Muscle layer of duodenum (tissue), 2 donors: Measurements from ENCODE around the gene CTNNA2.

Source experiments
- H3K27ac ChIP-seq: one replicate; pipeline ENCODE4 v1.7.0; 2013; ENCODE audit warnings: mild to moderate bottlenecking, low read length
- H3K27me3 ChIP-seq: one replicate; pipeline ENCODE4 v1.7.0; 2013; ENCODE audit warnings: low read depth, mild to moderate bottlenecking, control low read depth, low read length
- H3K36me3 ChIP-seq, 2 donors: one replicate each; pipeline ENCODE4 v1.7.0; 2013; ENCODE audit warnings: low read length in 2 of 2, control low read depth in 1 of 2, mild to moderate bottlenecking in 1 of 2; ENCODE audit not compliant: insufficient read depth in 2 of 2, control insufficient read depth in 1 of 2
- H3K4me1 ChIP-seq, 2 donors: one replicate each; pipeline ENCODE4 v1.7.0; 2013; ENCODE audit warnings: low read length in 2 of 2, mild to moderate bottlenecking in 2 of 2, control low read depth in 1 of 2, moderate library complexity in 1 of 2; ENCODE audit not compliant: insufficient read depth in 2 of 2, control insufficient read depth in 1 of 2
- H3K4me3 ChIP-seq, 2 donors: one replicate each; pipeline ENCODE4 v1.7.0; 2013; ENCODE audit warnings: low read length in 2 of 2, low read depth in 1 of 2, mild to moderate bottlenecking in 1 of 2
- H3K9me3 ChIP-seq, 2 donors: one replicate each; pipeline ENCODE4 v1.7.0; 2013; ENCODE audit warnings: low read length in 2 of 2, control low read depth in 1 of 2, mild to moderate bottlenecking in 1 of 2; ENCODE audit not compliant: control insufficient read depth in 1 of 2
- donor health status: healthy.

The CTNNA2 gene

GRCh38 chr2:79860228-79861058 is 347.6 kb downstream of the CTNNA2 start:
- Histone ChIP-seq H3K27me3 (no peaks in the 10 kb centered on the region), H3K4me3 (no peak overlapping the region), H3K36me3 (no peaks in the 10 kb centered on the region), H3K27ac (no peak overlapping the region), H3K9me3 (no peaks in the 10 kb centered on the region), H3K4me1 (no peaks in the 10 kb centered on the region)

GRCh38 chr2:79861059-79861374 is 348.2 kb downstream of the CTNNA2 start:
- Histone ChIP-seq H3K4me3 (no peak overlapping the region), H3K27me3 (no peaks in the 10 kb centered on the region), H3K9me3 (no peaks in the 10 kb centered on the region), H3K36me3 (no peaks in the 10 kb centered on the region), H3K27ac (no peak overlapping the region), H3K4me1 (no peaks in the 10 kb centered on the region)

DNA sequence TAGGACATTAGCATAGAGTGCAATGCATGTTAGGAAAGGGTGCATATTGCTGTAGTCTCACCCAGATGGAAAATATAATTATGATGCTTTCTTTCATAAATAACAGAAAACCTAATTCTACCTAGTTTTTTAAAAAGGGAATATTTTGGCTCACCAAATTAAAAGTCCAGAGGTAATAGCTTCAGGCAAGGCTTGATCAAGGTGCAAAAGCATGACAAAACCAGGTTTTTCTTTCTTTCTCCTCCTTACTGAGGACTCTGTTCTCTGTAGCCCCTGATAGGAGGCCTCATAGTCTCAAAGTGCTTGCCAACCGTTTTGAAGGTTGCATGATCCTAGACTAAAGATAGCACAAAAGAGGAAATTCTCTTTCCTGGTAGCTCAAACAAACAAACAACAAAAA is 349.9 kb downstream of the CTNNA2 start:
- Histone ChIP-seq H3K27ac (no peak overlapping the region), H3K4me1 (no peaks in the 10 kb centered on the region), H3K27me3 (no peaks in the 10 kb centered on the region), H3K36me3 (no peaks in the 10 kb centered on the region), H3K4me3 (no peak overlapping the region), H3K9me3 (no peaks in the 10 kb centered on the region)

DNA sequence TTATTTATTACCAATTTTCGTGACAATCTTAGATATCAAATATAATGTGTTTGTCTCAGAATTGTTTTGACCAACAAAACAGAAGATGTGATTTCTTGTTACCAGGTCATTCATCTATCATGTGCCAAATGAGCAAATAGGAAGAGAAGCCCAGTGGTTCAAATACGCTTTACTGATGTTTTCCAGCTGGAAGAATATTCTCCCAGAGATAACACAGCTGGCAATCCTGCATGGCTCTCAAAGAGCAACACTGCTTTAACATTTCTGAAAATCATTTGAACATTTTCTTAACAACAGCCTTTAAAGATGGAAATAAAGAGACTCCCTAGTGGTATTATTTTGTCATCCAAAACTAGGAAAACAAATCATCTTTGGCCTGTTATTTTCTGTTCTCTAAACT is 359.8 kb downstream of the CTNNA2 start:
- H3K4me3 ChIP-seq, result no peak overlapping the region

DNA sequence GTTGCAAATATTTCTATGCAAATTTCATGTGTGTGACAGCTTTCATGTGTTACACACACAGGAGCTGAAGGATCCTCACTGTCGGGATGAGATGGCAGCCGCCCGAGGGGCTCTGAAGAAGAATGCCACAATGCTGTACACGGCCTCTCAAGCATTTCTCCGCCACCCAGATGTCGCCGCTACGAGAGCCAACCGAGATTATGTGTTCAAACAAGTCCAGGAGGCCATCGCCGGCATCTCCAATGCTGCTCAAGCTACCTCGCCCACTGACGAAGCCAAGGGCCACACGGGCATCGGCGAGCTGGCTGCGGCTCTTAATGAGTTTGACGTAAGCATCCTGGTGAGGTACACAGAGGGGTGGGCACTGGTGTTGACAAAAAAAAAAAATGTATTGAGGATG is 361.2 kb downstream of the CTNNA2 start:
- Histone ChIP-seq H3K27me3 (no peaks in the 10 kb centered on the region), H3K4me1 (no peaks in the 10 kb centered on the region), H3K36me3 (no peaks in the 10 kb centered on the region), H3K4me3 (no peak overlapping the region), H3K9me3 (no peaks in the 10 kb centered on the region), H3K27ac (no peak overlapping the region)

More for the DNA sequence above, 359.8 kb downstream of the CTNNA2 start:
- no peaks in the 10 kb centered on the region for H3K4me1 ChIP-seq
- no peaks in the 10 kb centered on the region for H3K9me3 ChIP-seq
- H3K27me3 ChIP-seq, result no peaks in the 10 kb centered on the region
- no peaks in the 10 kb centered on the region for H3K36me3 ChIP-seq
- H3K27ac ChIP-seq, result no peak overlapping the region

DNA sequence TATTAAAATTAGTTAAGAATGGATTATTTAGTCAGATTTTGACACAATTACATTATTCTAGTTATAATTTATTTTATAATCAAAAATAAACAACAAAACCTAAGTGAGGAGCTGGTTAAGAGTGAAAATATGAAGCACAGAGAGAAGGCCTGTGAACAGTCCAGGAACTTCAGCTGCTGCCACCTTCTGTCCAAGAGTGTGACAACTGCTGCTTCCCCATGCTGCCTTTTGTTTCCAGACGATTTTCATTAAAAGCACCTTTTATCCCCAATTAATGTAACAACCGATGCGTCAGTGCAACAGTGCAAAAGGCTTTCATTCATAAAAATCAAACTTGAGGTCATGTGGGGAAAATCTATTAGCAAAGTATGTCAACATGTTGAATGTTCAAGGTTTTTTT is 363.6 kb downstream of the CTNNA2 start:
- Histone ChIP-seq H3K4me3 (no peak overlapping the region), H3K36me3 (no peaks in the 10 kb centered on the region), H3K27ac (no peak overlapping the region), H3K27me3 (no peaks in the 10 kb centered on the region), H3K4me1 (no peaks in the 10 kb centered on the region), H3K9me3 (no peaks in the 10 kb centered on the region)

DNA sequence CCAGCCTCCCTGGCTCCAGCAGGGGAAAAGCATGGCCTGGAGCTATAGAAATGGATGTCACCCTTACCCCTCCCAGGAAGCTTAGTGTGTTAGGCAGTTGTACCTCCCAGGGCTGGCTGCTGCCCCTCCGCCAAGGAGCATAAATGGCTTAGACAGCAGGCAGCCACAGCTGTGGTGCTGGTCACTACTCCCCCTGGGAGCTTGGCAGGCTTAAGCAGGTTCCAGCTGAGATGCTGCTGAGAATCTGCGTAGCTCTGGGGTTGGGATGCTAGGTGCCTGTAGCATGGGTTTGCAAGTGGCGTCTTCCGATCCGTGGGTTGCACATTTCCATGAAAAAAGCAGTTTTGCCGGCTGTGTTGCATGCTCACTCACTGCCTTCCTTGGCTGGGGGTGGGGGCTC is 369.7 kb downstream of the CTNNA2 start:
- Histone ChIP-seq H3K27ac (no peak overlapping the region), H3K4me1 (no peaks in the 10 kb centered on the region), H3K9me3 (no peaks in the 10 kb centered on the region), H3K27me3 (no peaks in the 10 kb centered on the region), H3K36me3 (no peaks in the 10 kb centered on the region), H3K4me3 (no peak overlapping the region)

DNA sequence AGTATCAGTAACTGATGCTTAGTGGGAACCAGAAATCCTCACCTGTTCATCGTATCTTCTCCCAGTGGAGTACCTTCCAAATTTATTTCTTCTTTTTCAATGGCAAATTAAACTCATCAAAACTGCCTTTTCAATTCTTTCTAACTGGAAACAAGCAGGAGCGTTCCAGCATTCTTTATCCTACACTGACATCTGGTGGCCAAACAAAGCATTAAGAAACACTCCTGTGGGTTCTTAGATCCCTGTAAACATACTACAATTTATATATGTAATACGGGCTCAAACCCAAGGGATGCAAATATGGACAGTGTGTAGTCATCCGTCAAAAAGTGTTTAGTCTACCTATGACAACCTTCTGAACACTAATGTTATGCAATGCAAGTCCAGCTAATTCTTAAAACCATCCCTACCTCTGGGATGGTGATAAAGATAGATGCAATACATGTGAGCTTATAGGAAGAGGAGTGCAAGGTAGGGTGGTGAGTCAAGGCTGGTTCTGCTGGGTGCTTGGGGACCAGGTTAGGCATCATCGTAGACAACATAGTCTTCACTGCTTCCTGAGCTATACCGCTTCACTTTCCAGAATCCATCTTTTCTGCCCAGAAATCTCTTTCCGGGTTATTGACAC is 375.0 kb downstream of the CTNNA2 start:
- Histone ChIP-seq H3K27ac (no peak overlapping the region), H3K4me3 (no peak overlapping the region), H3K9me3 (no peaks in the 10 kb centered on the region), H3K27me3 (no peaks in the 10 kb centered on the region), H3K36me3 (no peaks in the 10 kb centered on the region), H3K4me1 (no peaks in the 10 kb centered on the region)

GRCh38 chr2:79892123-79892522 is 379.3 kb downstream of the CTNNA2 start:
- no peaks in the 10 kb centered on the region for H3K27me3 ChIP-seq
- no peaks in the 10 kb centered on the region for H3K4me1 ChIP-seq
- no peak overlapping the region for H3K27ac ChIP-seq
- H3K36me3 ChIP-seq, result no peaks in the 10 kb centered on the region
- no peaks in the 10 kb centered on the region for H3K9me3 ChIP-seq
- no peak overlapping the region for H3K4me3 ChIP-seq

DNA sequence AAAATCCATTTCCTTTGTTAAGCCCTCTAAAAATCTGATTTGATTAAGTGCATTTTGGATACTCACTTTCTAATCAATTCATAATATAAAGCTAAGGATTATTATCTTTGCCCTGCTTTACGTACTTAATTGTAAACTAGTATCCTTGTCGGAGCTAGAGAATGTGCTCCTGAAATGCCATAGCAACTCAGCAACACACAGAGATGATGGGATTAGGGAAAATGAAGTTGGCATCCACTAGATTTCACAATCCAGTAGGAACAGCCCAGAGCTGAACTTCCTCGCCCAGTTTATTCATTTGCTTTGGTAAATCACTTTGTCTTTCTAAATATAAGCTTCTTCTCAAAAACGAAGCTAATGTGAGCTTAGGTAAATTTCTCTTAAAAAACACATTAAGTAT is 386.3 kb downstream of the CTNNA2 start:
- Histone ChIP-seq H3K27ac (no peak overlapping the region), H3K36me3 (no peaks in the 10 kb centered on the region), H3K4me1 (no peaks in the 10 kb centered on the region), H3K27me3 (no peaks in the 10 kb centered on the region), H3K4me3 (no peak overlapping the region), H3K9me3 (no peaks in the 10 kb centered on the region)

- H3K9me3 ChIP-seq, result no peaks in the 10 kb centered on the region
- no peaks in the 10 kb centered on the region for H3K4me1 ChIP-seq
- H3K27ac ChIP-seq, result no peak overlapping the region
Observed at GRCh38 chr2:79901161-79901560, 388.3 kb downstream of the CTNNA2 start.

More at GRCh38 chr2:79901161-79901560, 388.3 kb downstream of the CTNNA2 start:
- H3K27me3 ChIP-seq, result no peaks in the 10 kb centered on the region
- no peak overlapping the region for H3K4me3 ChIP-seq
- H3K36me3 ChIP-seq, result no peaks in the 10 kb centered on the region
